ENCODE measurements around the gene CLDN6. TPM values are rescaled to one million over a fixed set of nuclear protein-coding genes. Genes with fewer than 3 reads are reported as not detected.

CLDN6 gene
- total and polyA plus RNA-seq, 3 experiments from 2014 or later, result not detected

DNA sequence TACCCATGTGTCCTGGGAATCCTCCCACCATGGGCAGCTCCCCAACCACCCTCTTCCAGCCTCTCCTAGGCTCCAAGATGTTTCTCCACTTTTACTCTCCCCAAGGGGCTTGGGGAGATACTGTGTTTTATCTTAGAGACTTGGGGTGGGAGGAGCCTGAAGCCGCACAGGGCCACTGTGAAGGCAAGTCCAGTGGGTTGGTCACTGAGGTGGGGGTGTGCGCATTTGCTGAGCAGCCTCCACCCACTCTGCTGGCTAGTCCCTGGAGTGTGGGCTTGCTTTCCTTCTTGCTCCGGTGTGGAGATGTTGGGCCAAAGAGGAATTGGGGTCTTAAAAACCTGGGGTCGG is 9.3 kb downstream of the CLDN6 start:
- Histone ChIP-seq H3K4me1 (ENCODE audit: insufficient read depth, low read length) (peaks cover 22% of the 10 kb centered on the region), H3K36me3 (ENCODE audit: insufficient read depth, low read length) (no peaks in the 10 kb centered on the region), H3K27ac (ENCODE audit: low read depth, low read length) (peak overlapping the region; percentile 60), H3K4me3 (ENCODE audit: low read length) (peak overlapping the region; percentile 32), H3K9me3 (ENCODE audit: low read length) (no peaks in the 10 kb centered on the region), H3K27me3 (ENCODE audit: insufficient read depth, low read length, poor library complexity, severe bottlenecking) (peaks cover 3% of the 10 kb centered on the region)
- peak overlapping the region in 2 of 8 donors; percentile 44 to 83 for H3K27ac Mint-ChIP-seq
- H3K4me3 Mint-ChIP-seq, result peak overlapping the region in 2 of 7 donors; percentile 45 to 69
- CTCF ChIA-PET, result interaction anchor here (1.7 to 14.4 kb wide), 3 partner anchors 18 to 126 kb away, joined by 4 to 289 read pairs (median 7); partner anchors contain the start of genes HCFC1R1, THOC6, TNFRSF12A and ZNF213
- peaks cover 5 to 14% of the 10 kb centered on the region in 2 donors for H3K27me3 Mint-ChIP-seq
- H3K4me1 Mint-ChIP-seq, result peaks cover 24 to 41% (median 28%) of the 10 kb centered on the region in 3 donors
- POLR2A ChIA-PET, result interaction anchor here (0.6 kb wide), 1 partner anchor 23 kb away, joined by 3 read pairs; no protein-coding TSS in a partner anchor
- DNase-seq, result no peak
- no peaks in the 10 kb centered on the region for H3K36me3 Mint-ChIP-seq
- H3K9me3 Mint-ChIP-seq, result no peaks in the 10 kb centered on the region

DNA sequence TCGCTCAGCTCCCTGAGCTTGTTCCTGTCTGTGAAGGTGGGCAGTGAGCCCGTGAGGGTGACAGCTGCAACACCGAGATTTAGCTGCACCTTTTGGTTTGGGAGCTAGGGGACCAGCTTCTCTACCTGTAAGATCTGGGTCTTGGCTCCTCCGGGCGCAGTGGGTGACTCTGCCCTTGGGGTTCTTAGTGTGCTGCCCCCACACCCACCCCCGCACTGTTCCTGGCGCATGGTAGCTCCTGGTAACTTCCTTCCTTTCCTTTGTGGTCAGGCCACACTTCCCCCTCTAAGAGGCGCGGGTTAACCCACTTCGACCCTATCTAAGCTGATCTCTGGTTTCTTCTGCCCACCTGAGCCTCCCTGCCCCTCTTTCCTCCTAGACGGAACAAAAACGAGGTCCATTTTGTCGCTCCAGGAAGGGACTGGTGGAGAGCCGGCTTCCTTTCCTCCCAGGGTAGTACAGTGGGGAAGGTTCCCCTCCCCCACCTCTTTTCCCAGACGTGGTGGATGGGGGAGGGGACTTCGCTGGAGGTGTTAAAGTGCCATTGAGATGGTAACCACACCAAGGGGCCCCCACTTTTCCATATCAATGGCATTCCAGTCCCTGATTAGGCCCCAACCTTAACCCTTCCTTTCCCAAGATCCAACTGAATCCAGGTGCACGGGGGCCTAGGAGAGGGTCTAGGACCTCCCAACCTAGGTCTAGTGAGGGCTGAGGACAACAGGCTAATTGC is 9.9 kb downstream of the CLDN6 start:
- peak overlapping the region in 4 of 8 donors; percentile 43 to 63 (median 46) for H3K27ac Mint-ChIP-seq

DNA sequence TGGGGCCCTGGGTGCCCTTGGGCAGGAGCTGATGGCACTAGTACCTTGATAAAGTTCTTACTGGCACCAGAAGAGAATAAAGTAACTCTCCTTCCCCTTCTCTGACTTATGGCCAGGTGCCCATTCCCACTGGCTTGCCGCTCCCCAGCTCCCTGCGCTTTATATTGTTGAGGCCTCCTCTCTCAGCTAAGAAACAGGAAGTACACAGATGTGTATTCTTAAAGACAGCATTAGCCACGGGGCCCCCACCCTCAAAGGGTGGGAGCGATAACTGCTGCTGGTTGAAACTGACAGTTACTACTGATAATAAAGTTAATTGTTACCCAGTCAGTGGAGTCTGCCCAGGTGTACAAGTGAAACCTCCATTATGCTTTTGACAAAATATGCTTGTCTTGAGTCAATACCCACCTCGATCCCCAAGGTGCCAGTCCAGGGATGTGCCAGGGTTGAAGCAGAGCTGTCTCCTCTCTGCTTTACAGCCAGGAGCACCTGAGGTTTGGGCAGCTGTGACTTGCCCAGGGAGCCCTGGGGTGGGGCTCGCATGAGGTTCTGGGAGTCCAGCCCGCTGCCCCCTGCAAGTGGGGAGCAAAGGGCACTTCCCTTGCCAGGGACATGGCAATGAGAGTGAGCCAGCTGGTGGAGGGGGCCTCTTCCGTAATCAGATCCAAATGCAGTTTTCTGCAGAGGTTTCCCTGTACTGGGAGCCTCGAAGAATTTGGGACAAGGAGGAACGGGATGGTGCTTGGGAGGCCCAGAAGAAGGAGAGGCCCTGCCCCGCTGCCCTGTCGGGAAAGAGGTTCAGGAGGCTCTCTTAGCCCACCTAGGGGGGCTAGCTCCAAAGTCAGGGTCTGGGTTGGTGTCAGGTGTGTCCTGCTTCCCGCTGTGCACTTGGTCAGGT is 10.7 kb downstream of the CLDN6 start:
- DNase-seq, result no peak
- Mint-ChIP-seq H3K4me3 (peak overlapping the region; percentile 69 to 85 (median 72)), H3K27me3 (peaks cover 7 to 8% of the 10 kb centered on the region in 2 donors), H3K4me1 (peaks cover 24 to 36% (median 28%) of the 10 kb centered on the region in 3 donors), H3K9me3 (no peaks in the 10 kb centered on the region), H3K36me3 (no peaks in the 10 kb centered on the region), H3K27ac (peak overlapping the region in 5 of 8 donors; percentile 43 to 63 (median 46))
- POLR2A ChIA-PET, result interaction anchor here (1.1 kb wide), 1 partner anchor 13 kb away, joined by 4 read pairs; the partner anchor contains the start of gene TNFRSF12A
- Histone ChIP-seq H3K27me3 (ENCODE audit: insufficient read depth, low read length, poor library complexity, severe bottlenecking) (peaks cover 3% of the 10 kb centered on the region), H3K27ac (ENCODE audit: low read depth, low read length) (peak overlapping the region; percentile 60), H3K36me3 (ENCODE audit: insufficient read depth, low read length) (no peaks in the 10 kb centered on the region), H3K9me3 (ENCODE audit: low read length) (no peaks in the 10 kb centered on the region), H3K4me1 (ENCODE audit: insufficient read depth, low read length) (peaks cover 22% of the 10 kb centered on the region), H3K4me3 (ENCODE audit: low read length) (no peak overlapping the region)
- CTCF ChIA-PET, result interaction anchor here (0.8 to 14.4 kb wide), 8 partner anchors 10 to 164 kb away, joined by 3 to 289 read pairs (median 4); partner anchors contain the start of genes HCFC1R1, THOC6, TNFRSF12A and ZNF213

More for the DNA sequence above, 9.9 kb downstream of the CLDN6 start:
- Histone ChIP-seq H3K36me3 (ENCODE audit: insufficient read depth, low read length) (no peaks in the 10 kb centered on the region), H3K9me3 (ENCODE audit: low read length) (no peaks in the 10 kb centered on the region), H3K4me3 (ENCODE audit: low read length) (peak overlapping the region; percentile 32), H3K27me3 (ENCODE audit: insufficient read depth, low read length, poor library complexity, severe bottlenecking) (peaks cover 3% of the 10 kb centered on the region), H3K4me1 (ENCODE audit: insufficient read depth, low read length) (peaks cover 22% of the 10 kb centered on the region), H3K27ac (ENCODE audit: low read depth, low read length) (peak overlapping the region; percentile 60)
- ChIA-PET POLR2A (interaction anchor here (1.1 kb wide), 1 partner anchor 12 kb away, joined by 4 read pairs; the partner anchor contains the start of gene TNFRSF12A), CTCF (interaction anchor here (1.0 to 14.4 kb wide), 6 partner anchors 9 to 163 kb away, joined by 3 to 289 read pairs (median 4); partner anchors contain the start of genes HCFC1R1, THOC6, TNFRSF12A and ZNF213)
- H3K9me3 Mint-ChIP-seq, result no peaks in the 10 kb centered on the region
- no peaks in the 10 kb centered on the region for H3K36me3 Mint-ChIP-seq
- peaks cover 5 to 14% of the 10 kb centered on the region in 2 donors for H3K27me3 Mint-ChIP-seq
- H3K4me1 Mint-ChIP-seq, result peaks cover 24 to 42% (median 28%) of the 10 kb centered on the region in 3 donors
- peak in 2 of 5 donors; percentile 24 to 27 for DNase-seq
- H3K4me3 Mint-ChIP-seq, result peak overlapping the region; percentile 69 to 85 (median 72)

DNA sequence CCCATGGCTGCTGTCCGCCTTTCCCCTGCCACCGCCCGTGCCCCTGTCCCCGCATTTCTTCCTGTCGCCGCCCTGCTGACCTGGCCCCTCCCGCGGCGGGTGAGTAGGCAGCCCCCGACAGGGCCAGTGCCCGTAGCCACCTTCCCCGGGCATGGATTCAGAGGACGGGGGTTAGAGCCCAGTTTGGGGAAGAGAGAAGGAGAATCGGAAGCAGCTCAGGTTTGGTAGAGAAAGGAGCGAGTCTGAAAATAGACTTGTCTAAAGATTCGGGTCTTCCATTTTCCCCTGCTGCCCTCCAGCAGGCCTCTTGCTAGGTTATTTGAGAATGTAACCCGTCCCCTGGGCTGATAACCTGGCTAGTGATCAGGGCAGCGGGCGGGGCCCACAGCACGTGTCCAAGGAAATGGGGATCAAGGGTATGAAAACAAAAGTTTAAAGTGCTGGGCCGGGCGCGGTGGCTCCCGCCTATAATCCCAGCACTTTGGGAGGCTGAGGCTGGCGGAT is 13.2 kb downstream of the CLDN6 start:
- Histone ChIP-seq H3K4me3 (ENCODE audit: low read length) (no peak overlapping the region), H3K9me3 (ENCODE audit: low read length) (no peaks in the 10 kb centered on the region), H3K27me3 (ENCODE audit: insufficient read depth, low read length, poor library complexity, severe bottlenecking) (no peaks in the 10 kb centered on the region), H3K4me1 (ENCODE audit: insufficient read depth, low read length) (peaks cover 22% of the 10 kb centered on the region), H3K27ac (ENCODE audit: low read depth, low read length) (peak overlapping the region; percentile 59), H3K36me3 (ENCODE audit: insufficient read depth, low read length) (no peaks in the 10 kb centered on the region)
- H3K4me1 Mint-ChIP-seq, result peaks cover 24 to 34% (median 28%) of the 10 kb centered on the region in 3 donors
- H3K9me3 Mint-ChIP-seq, result peaks cover 0 to 2% (median 0%) of the 10 kb centered on the region in 5 donors
- ChIA-PET POLR2A (no interaction called here), CTCF (interaction anchor here (1.3 to 14.4 kb wide), 4 partner anchors 22 to 146 kb away, joined by 3 to 289 read pairs (median 15); partner anchors contain the start of genes HCFC1R1, THOC6 and TNFRSF12A)
- DNase-seq, result no peak
- H3K36me3 Mint-ChIP-seq, result no peaks in the 10 kb centered on the region
- H3K4me3 Mint-ChIP-seq, result peak overlapping the region; percentile 40 to 83 (median 61)
- H3K27me3 Mint-ChIP-seq, result peaks cover 8 to 9% of the 10 kb centered on the region in 2 donors
- H3K27ac Mint-ChIP-seq, result no peak overlapping the region

DNA sequence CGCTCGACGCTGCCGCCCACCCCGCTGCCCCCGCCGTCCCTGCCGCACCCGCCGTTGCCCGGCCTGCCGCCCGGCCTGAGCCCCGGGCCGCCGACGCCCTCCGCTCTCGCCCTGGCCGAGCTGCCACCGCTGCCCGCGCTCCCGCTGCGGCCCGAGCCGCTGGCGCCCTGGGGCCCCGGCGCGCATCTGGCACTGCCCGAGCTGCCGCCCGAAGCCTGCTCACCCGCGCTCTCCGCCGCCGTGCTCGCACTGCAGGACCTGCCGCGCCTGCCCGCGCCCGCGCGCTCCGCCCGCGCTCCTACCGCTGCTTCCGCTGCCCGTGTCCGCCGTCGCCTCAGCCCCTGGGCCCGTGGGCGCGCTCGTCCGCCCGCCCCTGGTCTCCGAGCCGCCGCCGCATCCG is 13.7 kb downstream of the CLDN6 start:
- H3K4me1 ChIP-seq (ENCODE audit: insufficient read depth, low read length), result peaks cover 22% of the 10 kb centered on the region
- H3K27ac ChIP-seq (ENCODE audit: low read depth, low read length), result no peak overlapping the region
- no peak for DNase-seq
- H3K9me3 ChIP-seq (ENCODE audit: low read length), result no peaks in the 10 kb centered on the region
- H3K4me3 ChIP-seq (ENCODE audit: low read length), result no peak overlapping the region
- no peaks in the 10 kb centered on the region for H3K36me3 ChIP-seq (ENCODE audit: insufficient read depth, low read length)
- peak overlapping the region in 1 of 8 donors; percentile 79 for H3K27ac Mint-ChIP-seq
- H3K36me3 Mint-ChIP-seq, result no peaks in the 10 kb centered on the region
- no peak overlapping the region for H3K4me3 Mint-ChIP-seq
- peaks cover 0 to 2% (median 0%) of the 10 kb centered on the region in 5 donors for H3K9me3 Mint-ChIP-seq
- peaks cover 24 to 34% (median 28%) of the 10 kb centered on the region in 3 donors for H3K4me1 Mint-ChIP-seq
- peaks cover 8 to 9% of the 10 kb centered on the region in 2 donors for H3K27me3 Mint-ChIP-seq
- ChIA-PET CTCF (interaction anchor here (0.7 to 14.4 kb wide), 18 partner anchors 8 to 162 kb away, joined by 3 to 289 read pairs (median 4); partner anchors contain the start of genes HCFC1R1, IL32, THOC6 and TNFRSF12A), POLR2A (interaction anchor here (0.7 to 1.0 kb wide), 6 partner anchors 16 to 54 kb away, joined by 3 to 7 read pairs (median 4); partner anchors contain the start of gene TNFRSF12A)
- H3K27me3 ChIP-seq (ENCODE audit: insufficient read depth, low read length, poor library complexity, severe bottlenecking), result no peaks in the 10 kb centered on the region

DNA sequence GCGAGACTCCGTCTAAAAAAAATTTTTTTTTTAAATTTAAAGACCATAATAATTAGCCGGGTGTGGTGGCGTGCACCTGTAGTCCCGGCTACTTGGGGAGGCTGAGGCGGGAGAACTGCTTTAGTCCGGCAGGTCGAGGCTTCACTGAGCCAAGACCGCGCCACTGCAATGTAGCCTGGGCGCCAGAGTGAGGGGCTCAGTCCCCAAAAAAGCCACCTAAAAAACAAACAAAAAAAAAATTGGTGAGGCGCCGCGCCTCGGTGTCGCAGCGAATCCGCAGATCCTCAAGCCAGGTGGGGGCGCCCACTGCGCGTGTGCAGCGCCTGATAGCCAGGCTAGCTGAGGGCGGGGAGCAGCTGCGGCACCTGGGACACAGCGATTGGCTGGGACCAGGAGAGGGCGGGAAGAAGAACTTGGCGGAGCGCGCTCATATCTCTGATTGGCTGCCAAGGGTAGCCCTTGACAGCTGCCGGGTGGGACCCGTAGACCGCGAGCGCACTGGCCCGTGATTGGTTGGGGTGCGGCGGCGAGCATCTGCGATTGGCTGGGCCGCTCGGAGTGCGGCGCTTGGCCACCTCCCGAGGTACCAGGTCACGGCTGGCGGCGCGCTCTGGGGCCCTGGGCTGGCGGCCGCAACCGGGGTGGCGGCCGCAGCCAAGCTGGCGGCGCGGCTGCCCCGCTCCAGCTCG is 14.3 kb downstream of the CLDN6 start:
- H3K4me1 ChIP-seq (ENCODE audit: insufficient read depth, low read length), result peaks cover 17% of the 10 kb centered on the region
- ChIA-PET POLR2A (interaction anchor here (0.7 to 1.0 kb wide), 6 partner anchors 16 to 55 kb away, joined by 3 to 7 read pairs (median 4); partner anchors contain the start of gene TNFRSF12A), CTCF (interaction anchor here (0.7 to 14.4 kb wide), 18 partner anchors 8 to 162 kb away, joined by 3 to 289 read pairs (median 4); partner anchors contain the start of genes HCFC1R1, IL32, THOC6 and TNFRSF12A)
- H3K27me3 ChIP-seq (ENCODE audit: insufficient read depth, low read length, poor library complexity, severe bottlenecking), result no peaks in the 10 kb centered on the region
- Mint-ChIP-seq H3K27ac (peak overlapping the region in 4 of 8 donors; percentile 8 to 79 (median 50)), H3K36me3 (no peaks in the 10 kb centered on the region), H3K9me3 (peaks cover 0 to 2% (median 0%) of the 10 kb centered on the region in 5 donors), H3K4me1 (peaks cover 22 to 31% (median 27%) of the 10 kb centered on the region in 3 donors), H3K27me3 (peaks cover 8 to 13% of the 10 kb centered on the region in 2 donors), H3K4me3 (peak overlapping the region; percentile 66 to 88 (median 79))
- no peak overlapping the region for H3K4me3 ChIP-seq (ENCODE audit: low read length)
- no peaks in the 10 kb centered on the region for H3K9me3 ChIP-seq (ENCODE audit: low read length)
- no peak overlapping the region for H3K27ac ChIP-seq (ENCODE audit: low read depth, low read length)
- no peaks in the 10 kb centered on the region for H3K36me3 ChIP-seq (ENCODE audit: insufficient read depth, low read length)
- DNase-seq, result peak; percentile 91 to 97 (median 96)
